NCI-H446 treated with DMSO at 0.1 percent for 48 hours (cell line): ENCODE measurements around the gene GOSR2.

Experiments
- DNase-seq: peaks from one replicate; lab custom pipeline; 2025; lab: John Stamatoyannopoulos, UW

GOSR2 gene

DNA sequence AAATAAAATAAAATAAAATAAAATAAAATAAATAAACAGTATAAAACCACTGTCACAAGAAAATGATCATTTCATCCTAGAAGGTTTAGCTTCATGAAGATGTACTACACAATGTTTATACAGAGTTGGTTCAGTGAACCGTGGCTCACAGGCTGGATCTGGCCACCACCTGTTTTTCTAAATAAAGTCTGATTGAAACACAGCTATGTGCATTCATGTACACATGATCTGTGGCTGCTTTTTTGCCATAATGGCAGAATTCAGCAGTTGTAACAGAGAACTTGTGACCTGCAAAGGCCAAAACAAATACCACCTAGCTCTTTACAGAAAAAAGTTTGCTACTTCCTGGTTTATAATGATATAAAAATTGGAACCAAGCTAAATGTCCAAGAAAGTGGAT, 68.7 kb downstream of the GOSR2 start:
- DNase-seq = no peak
